GM10266 (cell line): ENCODE measurements around the gene TTC7B.

ENCODE experiments used
- DNase-seq: peaks from one replicate; pipeline ENCODE4 v3.0.0; 2012; ENCODE audit errors: extremely low spot score
- TF ChIP-seq, protein P1 (sequence below): IDR thresholded peaks from 2 replicates; pipeline ENCODE4 v1.5.1; 2012; ENCODE audit warnings: mild to moderate bottlenecking, low read depth; ENCODE audit not compliant: control insufficient read depth, insufficient read depth; ENCODE audit errors: missing control alignments

TTC7B gene

DNA sequence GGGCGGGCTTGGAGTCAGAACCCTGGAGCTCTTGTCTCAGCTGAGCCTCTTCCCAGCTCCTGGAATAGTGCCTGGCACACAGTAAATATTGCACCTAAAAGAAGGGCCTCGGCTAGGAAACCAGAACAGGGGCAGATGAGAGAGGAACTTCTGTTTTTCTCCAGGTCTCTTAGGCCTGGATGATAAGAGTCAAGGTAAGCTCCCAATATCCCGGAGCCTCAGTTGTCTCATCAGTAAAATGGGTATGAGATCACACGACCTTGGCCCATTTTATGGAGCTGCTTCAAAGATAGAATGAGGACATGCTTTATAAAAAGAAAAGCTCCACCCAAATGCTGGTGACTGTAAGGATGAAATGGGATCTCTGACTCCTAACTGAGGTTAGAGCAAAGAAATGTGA, 202.2 kb downstream of the TTC7B start:
- TF ChIP-seq, protein P1, sequence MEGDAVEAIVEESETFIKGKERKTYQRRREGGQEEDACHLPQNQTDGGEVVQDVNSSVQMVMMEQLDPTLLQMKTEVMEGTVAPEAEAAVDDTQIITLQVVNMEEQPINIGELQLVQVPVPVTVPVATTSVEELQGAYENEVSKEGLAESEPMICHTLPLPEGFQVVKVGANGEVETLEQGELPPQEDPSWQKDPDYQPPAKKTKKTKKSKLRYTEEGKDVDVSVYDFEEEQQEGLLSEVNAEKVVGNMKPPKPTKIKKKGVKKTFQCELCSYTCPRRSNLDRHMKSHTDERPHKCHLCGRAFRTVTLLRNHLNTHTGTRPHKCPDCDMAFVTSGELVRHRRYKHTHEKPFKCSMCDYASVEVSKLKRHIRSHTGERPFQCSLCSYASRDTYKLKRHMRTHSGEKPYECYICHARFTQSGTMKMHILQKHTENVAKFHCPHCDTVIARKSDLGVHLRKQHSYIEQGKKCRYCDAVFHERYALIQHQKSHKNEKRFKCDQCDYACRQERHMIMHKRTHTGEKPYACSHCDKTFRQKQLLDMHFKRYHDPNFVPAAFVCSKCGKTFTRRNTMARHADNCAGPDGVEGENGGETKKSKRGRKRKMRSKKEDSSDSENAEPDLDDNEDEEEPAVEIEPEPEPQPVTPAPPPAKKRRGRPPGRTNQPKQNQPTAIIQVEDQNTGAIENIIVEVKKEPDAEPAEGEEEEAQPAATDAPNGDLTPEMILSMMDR = no peak
- DNase-seq = no peak

DNA sequence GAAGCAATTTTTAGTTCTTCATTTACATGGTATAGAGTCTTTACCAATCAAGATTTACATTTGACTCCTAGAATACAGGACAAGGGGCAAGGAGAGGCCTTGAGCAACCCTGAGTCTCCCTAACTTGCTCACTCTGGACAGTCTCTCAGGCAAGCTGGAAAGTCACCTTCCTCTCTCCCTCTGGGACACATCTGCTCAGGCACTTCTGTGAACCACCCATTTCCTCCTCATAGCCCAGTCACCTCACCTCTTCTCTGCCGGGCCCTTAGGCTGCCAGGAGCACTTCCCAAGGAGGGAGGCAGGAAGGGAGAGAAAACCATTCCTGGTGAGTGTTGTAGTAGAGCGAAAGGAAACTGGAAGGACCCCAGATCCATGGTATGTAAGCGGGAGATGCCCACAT, 202.8 kb downstream of the TTC7B start:
- DNase-seq = no peak
- TF ChIP-seq, protein P1 = no peak

DNA sequence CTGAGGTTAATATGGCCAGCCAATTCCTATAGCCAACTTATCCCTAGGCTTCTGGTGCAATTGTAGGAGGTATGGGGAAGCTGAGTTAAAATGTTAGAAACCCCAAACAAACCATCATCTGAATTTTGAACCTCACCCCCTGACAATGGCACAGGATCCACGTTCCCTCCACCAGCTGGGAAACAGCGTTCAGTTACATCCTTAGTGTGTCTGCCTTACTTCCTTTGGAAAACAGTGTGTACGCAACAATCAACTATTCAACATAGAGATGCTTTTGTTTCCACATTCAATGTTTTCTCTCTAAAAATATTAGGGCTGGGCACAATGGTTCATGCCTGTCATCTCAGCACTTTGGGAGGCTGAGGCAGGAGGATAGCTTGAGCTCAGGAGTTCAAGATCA, 203.4 kb downstream of the TTC7B start:
- DNase-seq = no peak
- TF ChIP-seq, protein P1 = no peak

DNA sequence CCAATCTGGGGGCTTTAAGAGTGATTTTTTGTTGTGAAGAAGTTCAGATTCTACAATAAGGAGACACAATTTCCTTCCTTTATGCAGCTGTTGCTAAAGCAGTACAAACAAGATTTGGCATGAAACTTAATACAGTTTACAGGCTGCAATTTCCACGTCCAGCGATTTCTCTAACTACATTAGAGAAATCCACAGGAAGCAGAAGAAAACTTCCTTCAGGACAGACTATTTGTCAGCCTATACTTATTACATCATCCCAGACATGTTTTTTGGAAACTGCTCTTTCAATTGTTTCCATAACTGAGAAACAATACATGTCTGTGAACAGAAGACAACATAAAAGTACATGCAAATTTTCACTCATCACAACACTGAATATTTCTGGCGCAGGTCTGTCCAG, 204.3 kb downstream of the TTC7B start:
- TF ChIP-seq, protein P1 = no peak
- DNase-seq = no peak

DNA sequence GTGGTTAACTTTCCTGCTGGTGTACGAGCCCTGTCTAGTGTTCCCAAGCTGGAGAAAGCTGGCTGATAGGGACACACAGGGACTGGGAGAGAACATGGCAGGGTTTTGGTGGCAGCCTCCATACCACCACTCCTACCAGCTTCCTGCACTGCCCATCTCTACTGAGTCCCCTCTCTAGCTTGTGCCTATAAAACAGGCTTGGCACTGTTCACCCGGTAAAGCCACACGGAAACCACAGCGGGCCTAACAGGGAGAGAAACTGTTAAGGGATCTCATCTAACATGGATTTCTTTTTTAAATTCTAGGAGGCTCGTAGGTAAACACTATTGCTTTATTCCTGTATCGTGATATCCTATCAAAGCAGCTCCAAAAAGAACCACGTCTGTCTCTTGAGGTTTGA, 204.7 kb downstream of the TTC7B start:
- TF ChIP-seq, protein P1 = no peak
- no peak for DNase-seq

DNA sequence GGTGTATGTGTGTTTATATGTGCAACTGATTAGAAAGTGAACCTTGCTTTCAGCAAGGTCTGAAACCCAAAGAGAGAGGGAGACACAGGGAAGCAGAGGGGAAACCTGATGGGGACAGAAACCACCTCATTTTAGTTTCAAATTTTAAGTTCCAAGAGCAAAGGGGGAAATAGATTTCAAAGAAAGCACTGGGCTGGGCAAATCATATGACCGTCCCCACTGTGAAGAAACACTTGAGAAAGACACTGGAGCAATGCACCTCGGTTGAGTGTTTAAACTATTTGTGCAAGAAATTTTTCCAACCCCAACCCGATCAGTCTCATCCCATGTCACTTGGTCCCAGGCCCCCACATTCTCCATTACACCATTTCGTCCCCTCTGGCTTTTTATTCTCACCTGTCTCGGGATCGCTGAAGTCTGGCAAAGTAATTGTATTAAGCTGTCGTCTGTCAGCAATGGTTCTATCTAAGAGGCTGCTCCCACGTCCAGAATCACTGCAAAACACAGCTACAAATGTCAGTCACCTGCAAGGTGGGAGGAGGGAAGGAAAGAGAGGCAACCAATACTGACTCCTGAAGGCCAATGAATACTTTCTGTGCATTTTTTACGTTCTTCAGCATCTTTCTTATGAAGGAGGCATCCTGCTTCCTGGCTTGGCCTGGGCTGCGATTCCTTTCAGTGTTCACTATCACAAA, 205.7 kb downstream of the TTC7B start:
- TF ChIP-seq, protein P1 = no peak
- DNase-seq = no peak

DNA sequence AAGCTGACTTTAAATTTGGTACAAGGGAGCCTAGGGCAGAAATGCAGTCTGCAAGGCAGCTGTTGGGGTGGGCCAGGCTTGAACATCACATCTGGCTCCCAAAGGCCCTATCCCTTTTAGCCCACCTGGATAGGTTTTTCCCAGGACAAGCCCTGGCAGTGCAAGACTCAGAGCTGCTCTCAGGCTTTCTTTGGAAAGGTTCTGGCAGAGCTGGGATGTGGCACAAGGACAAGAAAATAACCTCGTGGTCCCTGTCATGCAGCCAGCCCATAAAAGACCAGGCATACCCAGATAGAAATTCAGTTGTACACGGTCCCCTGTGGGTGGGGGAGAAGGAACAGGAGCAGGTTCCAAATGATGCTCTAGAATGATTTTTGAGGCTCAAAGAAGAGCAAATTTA, 206.9 kb downstream of the TTC7B start:
- TF ChIP-seq, protein P1 = no peak
- no peak for DNase-seq
